Tibial nerve (tissue), 4 donors: ENCODE data around the gene MFAP3. TPM values are rescaled to one million over a fixed set of nuclear protein-coding genes. Genes with fewer than 3 reads are reported as not detected.

ENCODE experiments used
- DNase-seq, 2 donors: peaks; one replicate each; pipeline ENCODE4 v3.0.0-alpha.2; 2019; ENCODE audit warnings: low spot score in 2 of 2
- H3K27ac ChIP-seq, 4 donors: fragments of 200-600 bp; sonication (generic) in 3 of 4; one replicate each; pipeline ENCODE4 v1.5.1; 2017 to 2019; ENCODE audit warnings: mild to moderate bottlenecking in 1 of 4
- H3K27me3 ChIP-seq, 2 donors: fragments of 200-600 bp; sonication (generic) in 1 of 2; one replicate each; pipeline versions ENCODE4 v1.5.1 to v1.6.0; 2017 to 2019
- H3K36me3 ChIP-seq, 3 donors: fragments of 200-600 bp; sonication (generic); one replicate each; pipeline ENCODE4 v1.5.1; 2018 to 2019
- H3K4me1 ChIP-seq, 4 donors: fragments of 200-600 bp; sonication (generic) in 3 of 4; one replicate each; pipeline ENCODE4 v1.5.1; 2017 to 2019
- H3K4me3 ChIP-seq, 4 donors: fragments of 200-600 bp; sonication (generic) in 3 of 4; one replicate each; pipeline ENCODE4 v1.5.1; 2017 to 2019; ENCODE audit warnings: mild to moderate bottlenecking in 1 of 4, moderate library complexity in 1 of 4
- H3K9me3 ChIP-seq, 4 donors: fragments of 200-600 bp; sonication (generic) in 3 of 4; one replicate each; pipeline ENCODE4 v1.5.1; 2017 to 2019
- CTCF ChIP-seq, 5 experiments: fragments of 200-600 bp in 3 of 5; fragments of 450-650 bp in 2 of 5; sonication (generic) in 3 of 5; IDR thresholded peaks; one replicate each; pipeline ENCODE4 v1.5.1; 2016 to 2019; ENCODE audit warnings: antibody characterized with exemption in 5 of 5, mild to moderate bottlenecking in 3 of 5, moderate library complexity in 2 of 5
- EP300 ChIP-seq, 2 donors: sonication (generic); formaldehyde crosslinking; IDR thresholded peaks; one replicate each; pipeline ENCODE4 v1.6.1; 2017; ENCODE audit warnings: antibody characterized with exemption in 2 of 2, mild to moderate bottlenecking in 1 of 2
- POLR2A ChIP-seq, 2 donors: fragments of 450-650 bp; IDR thresholded peaks; one replicate each; pipeline ENCODE4 v1.6.1; 2017; ENCODE audit warnings: antibody characterized with exemption in 2 of 2, mild to moderate bottlenecking in 2 of 2, moderate library complexity in 2 of 2
- WGBS, 2 donors: methylation state at CpG; one replicate each; pipeline ENCODE4 v1.1.5; 2018; 5-methylcytosine and 5-hydroxymethylcytosine counted together
- total RNA-seq, 4 donors: library from RNA; depleted of rRNA; stranded (reverse); fragments of >200 nt; gene quantifications; one replicate each; pipeline ENCODE4 v1.1.0, GENCODE V29; 2016

The MFAP3 gene
- total RNA-seq, 4 donors from 2014 or later = 15.7 to 45.9 (median 36.4) TPM

GRCh38 chr5:154046486-154046885 is 7.7 kb downstream of the MFAP3 start:
- Histone ChIP-seq H3K4me1 (peaks cover 0 to 70% (median 11%) of the 10 kb centered on the region in 4 donors), H3K4me3 (no peak overlapping the region), H3K36me3 (peaks cover 0 to 13% (median 0%) of the 10 kb centered on the region in 3 donors), H3K27me3 (no peaks in the 10 kb centered on the region), H3K9me3 (no peaks in the 10 kb centered on the region), H3K27ac (no peak overlapping the region)
- TF ChIP-seq POLR2A (IDR thresholded peaks at IDR 0.05) = no peak
- TF ChIP-seq EP300 (IDR thresholded peaks at IDR 0.05) = no peak
- TF ChIP-seq CTCF (IDR thresholded peaks at IDR 0.05) = no peak
- 77 to 78% methylated on average over 7 of the region's 7 CpGs for WGBS, 2 donors
- no peak for DNase-seq

- Histone ChIP-seq H3K4me1 (peaks cover 0 to 62% (median 11%) of the 10 kb centered on the region in 4 donors), H3K27ac (no peak overlapping the region), H3K9me3 (no peaks in the 10 kb centered on the region), H3K27me3 (no peaks in the 10 kb centered on the region), H3K36me3 (peaks cover 0 to 17% (median 0%) of the 10 kb centered on the region in 3 donors), H3K4me3 (no peak overlapping the region)
- WGBS, 2 donors = 78% methylated on average over 3 of the region's 3 CpGs
- no peak for DNase-seq
- no peak for TF ChIP-seq EP300 (IDR thresholded peaks at IDR 0.05)
- TF ChIP-seq CTCF (IDR thresholded peaks at IDR 0.05) = no peak
- TF ChIP-seq POLR2A (IDR thresholded peaks at IDR 0.05) = no peak
These were observed 8.6 kb downstream of the MFAP3 start for GRCh38 chr5:154047324-154047723.

- Histone ChIP-seq H3K27me3 (no peaks in the 10 kb centered on the region), H3K4me3 (no peak overlapping the region), H3K27ac (no peak overlapping the region), H3K9me3 (no peaks in the 10 kb centered on the region), H3K36me3 (peaks cover 0 to 33% (median 0%) of the 10 kb centered on the region in 3 donors), H3K4me1 (peaks cover 0 to 38% (median 7%) of the 10 kb centered on the region in 4 donors)
- 81 to 86% methylated on average over 5 of the region's 5 CpGs for WGBS, 2 donors
- TF ChIP-seq EP300 (IDR thresholded peaks at IDR 0.05) (no peak), POLR2A (IDR thresholded peaks at IDR 0.05) (no peak), CTCF (IDR thresholded peaks at IDR 0.05) (no peak)
- DNase-seq = no peak
These were observed 10.9 kb downstream of the MFAP3 start for GRCh38 chr5:154049636-154050035.

- peaks cover 0 to 13% (median 2%) of the 10 kb centered on the region in 4 donors for H3K4me1 ChIP-seq
These were observed 14.7 kb downstream of the MFAP3 start for GRCh38 chr5:154053468-154053867.

GRCh38 chr5:154055201-154055600 is 16.4 kb downstream of the MFAP3 start:
- TF ChIP-seq CTCF (IDR thresholded peaks at IDR 0.05) (no peak), POLR2A (IDR thresholded peaks at IDR 0.05) (no peak), EP300 (IDR thresholded peaks at IDR 0.05) (no peak)
- DNase-seq = no peak
- Histone ChIP-seq H3K9me3 (no peaks in the 10 kb centered on the region), H3K27me3 (no peaks in the 10 kb centered on the region), H3K27ac (no peak overlapping the region), H3K4me3 (no peak overlapping the region), H3K36me3 (peaks cover 0 to 29% (median 0%) of the 10 kb centered on the region in 3 donors), H3K4me1 (peaks cover 0 to 15% (median 0%) of the 10 kb centered on the region in 4 donors)
- 65 to 69% methylated on average over 2 of the region's 2 CpGs for WGBS, 2 donors

More at GRCh38 chr5:154053468-154053867, 14.7 kb downstream of the MFAP3 start:
- H3K27ac ChIP-seq = no peak overlapping the region
- 80 to 86% methylated on average over 4 of the region's 4 CpGs for WGBS, 2 donors
- TF ChIP-seq CTCF (IDR thresholded peaks at IDR 0.05) (no peak), POLR2A (IDR thresholded peaks at IDR 0.05) (no peak), EP300 (IDR thresholded peaks at IDR 0.05) (no peak)
- no peaks in the 10 kb centered on the region for H3K27me3 ChIP-seq
- no peak for DNase-seq
- H3K9me3 ChIP-seq = no peaks in the 10 kb centered on the region
- no peak overlapping the region for H3K4me3 ChIP-seq
- H3K36me3 ChIP-seq = peaks cover 0 to 33% (median 0%) of the 10 kb centered on the region in 3 donors
